GM21390 (cell line): ENCODE measurements around the gene BMP2.

Experiments
- ATAC-seq: cut with Tn5 transposase; IDR thresholded peaks from one replicate; pipeline ENCODE4 v1.9.1; 2021; ENCODE audit not compliant: unreplicated experiment

BMP2 gene

DNA sequence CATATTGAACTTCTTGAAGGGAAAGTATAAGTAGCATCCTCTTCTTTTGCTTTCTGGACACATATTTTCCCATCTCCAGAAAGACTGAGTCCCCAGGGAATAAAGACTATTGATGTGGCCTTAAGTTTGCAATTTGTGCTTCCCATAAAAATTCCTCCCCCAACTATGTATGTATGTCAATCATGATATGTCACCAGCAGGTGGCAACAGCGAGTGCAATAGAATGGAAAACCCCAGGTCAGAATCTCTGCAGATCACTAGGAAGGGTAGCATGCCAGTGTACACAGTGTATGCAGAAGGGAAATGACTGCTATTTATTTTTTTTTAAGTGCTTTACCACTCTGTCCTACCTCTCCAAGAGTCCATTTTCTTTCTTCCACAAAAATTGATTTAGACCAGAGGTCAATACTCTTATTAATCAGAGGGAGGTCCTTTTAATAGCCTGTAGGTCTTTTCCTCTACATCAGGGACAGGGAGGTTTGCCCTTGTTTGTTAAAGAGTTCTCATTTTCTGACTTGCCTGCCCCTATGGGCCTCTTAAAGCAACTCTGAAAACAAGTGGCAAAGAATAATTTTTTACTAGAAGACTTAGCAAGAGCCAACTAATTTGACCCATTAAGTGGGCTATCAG, 61.4 kb downstream of the BMP2 start:
- ATAC-seq, result peak; percentile 95

GRCh38 chr20:6829510-6830116, 62.1 kb downstream of the BMP2 start:
- no peak for ATAC-seq
